ENCODE results near the gene PRDM16. TPM values are rescaled to one million over a fixed set of nuclear protein-coding genes. Genes with fewer than 3 reads are reported as not detected.

The PRDM16 gene
- total RNA-seq, 1 donor from 2014 or later = 0.43 TPM

DNA sequence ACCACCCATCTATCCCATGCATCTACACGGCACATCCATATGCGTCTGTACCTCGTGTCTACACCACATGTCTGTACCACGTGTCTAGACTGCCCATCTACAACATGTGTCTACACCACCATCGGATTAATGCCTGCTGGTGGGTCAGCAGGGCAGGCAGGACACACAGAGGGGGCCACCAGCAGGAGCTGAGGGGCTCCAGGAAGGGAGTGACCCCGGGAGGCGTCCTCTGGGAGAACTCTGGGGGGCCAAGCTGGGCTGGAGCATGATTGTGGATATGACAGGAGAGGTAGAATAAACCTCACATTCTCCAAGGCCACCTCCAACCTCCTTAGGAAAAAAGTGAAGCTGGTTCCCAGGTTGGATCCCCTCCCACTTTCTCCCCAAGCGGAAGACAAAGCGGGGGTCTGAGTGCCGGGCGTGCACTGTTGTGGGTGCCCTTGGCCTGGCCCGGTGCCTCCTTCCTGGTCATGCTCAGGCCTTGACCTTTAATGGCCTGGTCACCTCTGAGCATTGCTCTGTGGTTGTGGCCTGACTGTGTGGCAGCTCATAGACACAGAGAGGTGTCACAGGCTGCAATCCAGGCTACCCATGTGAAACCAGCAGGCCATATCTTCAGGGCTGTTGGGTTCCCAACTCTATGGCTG is 48.6 kb upstream of the PRDM16 start:
- Mint-ChIP-seq H3K27ac (ENCODE audit: unreplicated experiment) (no peak overlapping the region), H3K4me1 (ENCODE audit: low read depth, unreplicated experiment) (no peaks in the 10 kb centered on the region), H3K4me3 (ENCODE audit: unreplicated experiment) (no peak overlapping the region), H3K27me3 (ENCODE audit: low read depth, unreplicated experiment) (peaks cover 33% of the 10 kb centered on the region), H3K36me3 (ENCODE audit: low read depth, unreplicated experiment) (no peaks in the 10 kb centered on the region), H3K9me3 (ENCODE audit: unreplicated experiment) (peaks cover 2% of the 10 kb centered on the region)
- no peaks in the 10 kb centered on the region for H3K9me3 ChIP-seq (ENCODE audit: insufficient read depth, low read depth, low read length)
- H2AFZ ChIP-seq (ENCODE audit: low read depth, low read length) = no peak overlapping the region
- TF ChIP-seq EZH2 (IDR thresholded peaks at IDR 0.05; ENCODE audit: insufficient read depth, low read length) (no peak), CTCF (IDR thresholded peaks at IDR 0.05; ENCODE audit: insufficient read depth, low read depth, low read length) (no peak)
- no peak overlapping the region for H3K9ac ChIP-seq (ENCODE audit: low read length)
- no peak overlapping the region for H3K4me3 ChIP-seq (ENCODE audit: insufficient read depth, low read depth, low read length)
- H3K27ac ChIP-seq (ENCODE audit: low read depth, low read length) = no peak overlapping the region
- FAIRE-seq (no peak), DNase-seq (ENCODE audit: low read depth) (no peak)
- no peaks in the 10 kb centered on the region for H3K79me2 ChIP-seq (ENCODE audit: insufficient read depth, low read length)
- H3K4me1 ChIP-seq (ENCODE audit: insufficient read depth, low read length) = no peaks in the 10 kb centered on the region
- H3K27me3 ChIP-seq (ENCODE audit: insufficient read depth, low read length) = no peaks in the 10 kb centered on the region
- H3K4me2 ChIP-seq (ENCODE audit: low read length) = no peak overlapping the region
- H3K36me3 ChIP-seq (ENCODE audit: insufficient read depth, low read length) = no peaks in the 10 kb centered on the region
- no peaks in the 10 kb centered on the region for H4K20me1 ChIP-seq (ENCODE audit: insufficient read depth, low read length)

DNA sequence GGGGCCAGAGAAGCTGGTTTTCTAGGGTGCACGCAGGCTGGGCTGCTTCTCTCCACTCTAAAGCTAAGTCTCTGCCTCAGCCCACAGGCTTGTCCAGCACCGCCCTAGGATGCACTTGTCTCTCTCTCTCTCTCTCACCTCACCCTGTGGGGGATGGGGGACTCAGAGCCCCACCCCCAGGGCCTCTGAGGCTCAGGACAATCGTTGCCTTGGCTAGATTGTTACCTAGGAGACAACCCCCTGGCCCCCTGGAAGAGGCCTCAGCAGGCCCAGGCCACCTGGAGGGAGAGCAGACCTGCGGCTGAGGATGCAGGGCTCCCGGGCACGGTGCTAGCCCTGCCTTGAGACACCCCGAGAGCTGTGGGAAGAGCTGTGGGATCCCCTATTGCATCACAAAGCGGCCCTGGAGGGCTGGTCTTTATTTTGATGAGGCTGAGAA is 47.8 kb upstream of the PRDM16 start, which contains the start of gene ACTRT2:
Gene ACTRT2 (plus strand): TSS at position 235 of the 439 bp plus-strand sequence. CDS start 220 bp downstream, outside the sequence.
- Mint-ChIP-seq H3K9me3 (ENCODE audit: unreplicated experiment) (peaks cover 2% of the 10 kb centered on the region), H3K4me1 (ENCODE audit: low read depth, unreplicated experiment) (no peaks in the 10 kb centered on the region), H3K4me3 (ENCODE audit: unreplicated experiment) (no peak within 1 kb of the TSS), H3K36me3 (ENCODE audit: low read depth, unreplicated experiment) (no peaks in the 10 kb centered on the region), H3K27me3 (ENCODE audit: low read depth, unreplicated experiment) (peaks cover 28% of the 10 kb centered on the region), H3K27ac (ENCODE audit: unreplicated experiment) (no peak within 1 kb of the TSS)
- H2AFZ ChIP-seq (ENCODE audit: low read depth, low read length) = no peak within 1 kb of the TSS
- no peak for FAIRE-seq
- no peaks in the 10 kb centered on the region for H3K79me2 ChIP-seq (ENCODE audit: insufficient read depth, low read length)
- no peak for DNase-seq (ENCODE audit: low read depth)
- no peaks in the 10 kb centered on the region for H3K36me3 ChIP-seq (ENCODE audit: insufficient read depth, low read length)
- no peak within 1 kb of the TSS for H3K4me3 ChIP-seq (ENCODE audit: insufficient read depth, low read depth, low read length)
- no peaks in the 10 kb centered on the region for H4K20me1 ChIP-seq (ENCODE audit: insufficient read depth, low read length)
- H3K9me3 ChIP-seq (ENCODE audit: insufficient read depth, low read depth, low read length) = peaks cover 6% of the 10 kb centered on the region
- no peaks in the 10 kb centered on the region for H3K27me3 ChIP-seq (ENCODE audit: insufficient read depth, low read length)
- H3K4me2 ChIP-seq (ENCODE audit: low read length) = no peak within 1 kb of the TSS
- TF ChIP-seq CTCF (IDR thresholded peaks at IDR 0.05; ENCODE audit: insufficient read depth, low read depth, low read length) = no peak
- no peak for TF ChIP-seq EZH2 (IDR thresholded peaks at IDR 0.05; ENCODE audit: insufficient read depth, low read length)
- no peaks in the 10 kb centered on the region for H3K4me1 ChIP-seq (ENCODE audit: insufficient read depth, low read length)
- H3K9ac ChIP-seq (ENCODE audit: low read length) = no peak within 1 kb of the TSS
- no peak within 1 kb of the TSS for H3K27ac ChIP-seq (ENCODE audit: low read depth, low read length)

- Histone ChIP-seq H3K9me3 (ENCODE audit: insufficient read depth, low read depth, low read length) (peaks cover 10% of the 10 kb centered on the region), H3K9ac (ENCODE audit: low read length) (no peak overlapping the region), H3K79me2 (ENCODE audit: insufficient read depth, low read length) (no peaks in the 10 kb centered on the region), H3K27me3 (ENCODE audit: insufficient read depth, low read length) (no peaks in the 10 kb centered on the region), H4K20me1 (ENCODE audit: insufficient read depth, low read length) (no peaks in the 10 kb centered on the region), H3K27ac (ENCODE audit: low read depth, low read length) (no peak overlapping the region), H2AFZ (ENCODE audit: low read depth, low read length) (no peak overlapping the region), H3K36me3 (ENCODE audit: insufficient read depth, low read length) (no peaks in the 10 kb centered on the region), H3K4me3 (ENCODE audit: insufficient read depth, low read depth, low read length) (no peak overlapping the region), H3K4me1 (ENCODE audit: insufficient read depth, low read length) (no peaks in the 10 kb centered on the region), H3K4me2 (ENCODE audit: low read length) (no peak overlapping the region)
- Mint-ChIP-seq H3K4me1 (ENCODE audit: low read depth, unreplicated experiment) (no peaks in the 10 kb centered on the region), H3K36me3 (ENCODE audit: low read depth, unreplicated experiment) (no peaks in the 10 kb centered on the region), H3K9me3 (ENCODE audit: unreplicated experiment) (peaks cover 2% of the 10 kb centered on the region), H3K4me3 (ENCODE audit: unreplicated experiment) (no peak overlapping the region), H3K27me3 (ENCODE audit: low read depth, unreplicated experiment) (peaks cover 28% of the 10 kb centered on the region), H3K27ac (ENCODE audit: unreplicated experiment) (no peak overlapping the region)
- FAIRE-seq = no peak
- DNase-seq (ENCODE audit: low read depth) = no peak
- TF ChIP-seq EZH2 (IDR thresholded peaks at IDR 0.05; ENCODE audit: insufficient read depth, low read length) (no peak), CTCF (IDR thresholded peaks at IDR 0.05; ENCODE audit: insufficient read depth, low read depth, low read length) (no peak)
These were observed 47.1 kb upstream of the PRDM16 start for GRCh38 chr1:3021801-3022401.

All from astrocyte (in vitro differentiated cells and primary cell).